Esophagus muscularis mucosa (tissue), 4 donors: Measurements from ENCODE around the gene NPRL2. TPM values are rescaled to one million over a fixed set of nuclear protein-coding genes. Genes with fewer than 3 reads are reported as not detected.

Experiments used
- DNase-seq: peaks from one replicate; pipeline ENCODE4 v3.0.0-alpha.2; 2017; ENCODE audit errors: extremely low spot score
- H3K27ac ChIP-seq, 4 donors: fragments of 200-600 bp; sonication (generic); replicated peaks in 1 of 4; 1 replicate in 3 of 4; 2 replicates in 1 of 4; pipeline ENCODE4 v1.5.1; 2016 to 2019; ENCODE audit warnings: mild to moderate bottlenecking in 1 of 4
- H3K27me3 ChIP-seq, 4 donors: fragments of 200-600 bp; sonication (generic); one replicate each; pipeline versions ENCODE4 v1.5.1 to v1.6.0; 2016 to 2019
- H3K36me3 ChIP-seq, 4 donors: fragments of 200-600 bp; sonication (generic); one replicate each; pipeline ENCODE4 v1.5.1; 2016 to 2019
- H3K4me1 ChIP-seq, 4 donors: fragments of 200-600 bp; sonication (generic); one replicate each; pipeline ENCODE4 v1.5.1; 2016 to 2019
- H3K4me3 ChIP-seq, 4 donors: fragments of 200-600 bp; sonication (generic); 1 replicate in 2 of 4; 2 replicates in 2 of 4; pipeline ENCODE4 v1.5.1; 2016 to 2019; ENCODE audit warnings: mild to moderate bottlenecking in 4 of 4, moderate library complexity in 1 of 4
- H3K9me3 ChIP-seq, 4 donors: fragments of 200-600 bp; sonication (generic); 1 replicate in 3 of 4; 2 replicates in 1 of 4; pipeline ENCODE4 v1.5.1; 2016 to 2019
- CTCF ChIP-seq, 3 experiments: fragments of 200-600 bp in 2 of 3; fragments of 450-650 bp in 1 of 3; sonication (generic) in 2 of 3; IDR thresholded peaks; one replicate each; pipeline ENCODE4 v1.5.1; 2017 to 2019; ENCODE audit warnings: antibody characterized with exemption in 3 of 3, mild to moderate bottlenecking in 2 of 3, moderate library complexity in 1 of 3
- EP300 ChIP-seq: sonication (generic); formaldehyde crosslinking; IDR thresholded peaks from one replicate; pipeline ENCODE4 v1.6.1; 2017; ENCODE audit warnings: antibody characterized with exemption
- POLR2A ChIP-seq: fragments of 450-650 bp; IDR thresholded peaks from one replicate; pipeline ENCODE4 v1.6.1; 2017; ENCODE audit warnings: antibody characterized with exemption, moderate library complexity, mild to moderate bottlenecking, low read depth
- POLR2AphosphoS5 ChIP-seq, 2 donors: sonication (generic); formaldehyde crosslinking; IDR thresholded peaks; one replicate each; pipeline ENCODE4 v1.6.1; 2017; ENCODE audit warnings: antibody characterized with exemption in 2 of 2
- WGBS: methylation state at CpG from one replicate; pipeline ENCODE4 v1.1.5; 2018; 5-methylcytosine and 5-hydroxymethylcytosine counted together
- intact Hi-C: fragments of 100-400 bp; cut with DNase I; formaldehyde crosslinking; loops from one replicate; pipeline ENCODE4 v1.15.1; 2023
- total RNA-seq, 4 donors: library from RNA; depleted of rRNA; stranded (reverse); fragments of >200 nt; gene quantifications; one replicate each; pipeline versions ENCODE4 v1.1.0 to v1.2.1, GENCODE V29; 2016

The NPRL2 gene
- total RNA-seq, 4 donors from 2014 or later, result 10.4 to 16.7 (median 14.2) TPM

GRCh38 chr3:50385754-50386153 is 35.2 kb upstream of the NPRL2 start:
- H3K27ac ChIP-seq, result no peak overlapping the region
- H3K9me3 ChIP-seq, result no peaks in the 10 kb centered on the region
- no peaks in the 10 kb centered on the region for H3K27me3 ChIP-seq
- H3K4me3 ChIP-seq, result no peak overlapping the region
- H3K36me3 ChIP-seq, result no peaks in the 10 kb centered on the region
- peaks cover under 1 to 6% (median 3%) of the 10 kb centered on the region in 4 donors for H3K4me1 ChIP-seq
- no peak for DNase-seq
- WGBS, result 84% methylated on average over 13 of the region's 13 CpGs
- intact Hi-C loops, result no loop called here
- TF ChIP-seq CTCF (IDR thresholded peaks at IDR 0.05) (no peak), POLR2A (no peak), POLR2AphosphoS5 (IDR thresholded peaks at IDR 0.05) (no peak), EP300 (no peak)

- 87% methylated on average over 6 of the region's 6 CpGs for WGBS
- no peak for DNase-seq
- no peaks in the 10 kb centered on the region for H3K9me3 ChIP-seq
- H3K27me3 ChIP-seq, result no peaks in the 10 kb centered on the region
- TF ChIP-seq POLR2AphosphoS5 (IDR thresholded peaks at IDR 0.05), result no peak
- no peak for TF ChIP-seq CTCF (IDR thresholded peaks at IDR 0.05)
- TF ChIP-seq EP300, result no peak
- TF ChIP-seq POLR2A, result no peak
- no peaks in the 10 kb centered on the region for H3K36me3 ChIP-seq
- intact Hi-C loops, result no loop called here
- H3K4me1 ChIP-seq, result no peaks in the 10 kb centered on the region
- no peak overlapping the region for H3K4me3 ChIP-seq
- H3K27ac ChIP-seq, result no peak overlapping the region
Measured at GRCh38 chr3:50383750-50384149, 33.2 kb upstream of the NPRL2 start.

- Histone ChIP-seq H3K27me3 (no peaks in the 10 kb centered on the region), H3K36me3 (no peaks in the 10 kb centered on the region), H3K27ac (no peak overlapping the region), H3K9me3 (no peaks in the 10 kb centered on the region), H3K4me1 (no peaks in the 10 kb centered on the region), H3K4me3 (no peak overlapping the region)
- DNase-seq, result no peak
- intact Hi-C loops, result no loop called here
- no peak for TF ChIP-seq POLR2AphosphoS5 (IDR thresholded peaks at IDR 0.05)
- 83% methylated on average over 12 of the region's 12 CpGs for WGBS
Measured at GRCh38 chr3:50382722-50383121, 32.1 kb upstream of the NPRL2 start.

GRCh38 chr3:50381383-50381782 is 30.8 kb upstream of the NPRL2 start:
- Histone ChIP-seq H3K9me3 (no peaks in the 10 kb centered on the region), H3K36me3 (no peaks in the 10 kb centered on the region), H3K4me3 (no peak overlapping the region), H3K27ac (no peak overlapping the region), H3K4me1 (no peaks in the 10 kb centered on the region), H3K27me3 (no peaks in the 10 kb centered on the region)
- TF ChIP-seq POLR2AphosphoS5 (IDR thresholded peaks at IDR 0.05) (no peak), POLR2A (no peak), CTCF (IDR thresholded peaks at IDR 0.05) (no peak), EP300 (no peak)
- DNase-seq, result no peak
- intact Hi-C loops, result no loop called here
- 87% methylated on average over 4 of the region's 4 CpGs for WGBS

- no peak for DNase-seq
- Histone ChIP-seq H3K36me3 (no peaks in the 10 kb centered on the region), H3K27me3 (no peaks in the 10 kb centered on the region), H3K9me3 (no peaks in the 10 kb centered on the region), H3K27ac (no peak overlapping the region), H3K4me3 (no peak overlapping the region), H3K4me1 (no peaks in the 10 kb centered on the region)
- intact Hi-C loops, result no loop called here
- TF ChIP-seq POLR2AphosphoS5 (IDR thresholded peaks at IDR 0.05) (no peak), EP300 (no peak), POLR2A (no peak), CTCF (IDR thresholded peaks at IDR 0.05) (no peak)
- WGBS, result 81% methylated on average over 17 of the region's 17 CpGs
Measured at GRCh38 chr3:50380405-50381085, 30.0 kb upstream of the NPRL2 start.
